Fibroblast of lung (primary cell): ENCODE results near the gene HRCT1. TPM values are rescaled to one million over a fixed set of nuclear protein-coding genes. Genes with fewer than 3 reads are reported as not detected.

Experiments used
- DNase-seq, 2 donors: peaks; one replicate each; pipeline versions ENCODE4 v3.0.0 to v3.0.0-alpha.2; 2010; ENCODE audit warnings: low read depth in 2 of 2
- H2AFZ ChIP-seq: 2 replicates; pipeline ENCODE4 v1.5.1; 2012; ENCODE audit warnings: low read length, control low read depth, inconsistent platforms
- H3K27ac ChIP-seq: 2 replicates; pipeline ENCODE4 v1.5.1; 2011; ENCODE audit warnings: low read length, control low read depth; ENCODE audit not compliant: insufficient read depth
- H3K27me3 ChIP-seq: 2 replicates; pipeline ENCODE4 v1.5.1; 2011; ENCODE audit warnings: mild to moderate bottlenecking, low read length; ENCODE audit not compliant: control insufficient read depth, insufficient read depth
- H3K36me3 ChIP-seq: 2 replicates; pipeline ENCODE4 v1.5.1; 2011; ENCODE audit warnings: low read length; ENCODE audit not compliant: control insufficient read depth, insufficient read depth
- H3K4me1 ChIP-seq: 2 replicates; pipeline ENCODE4 v1.5.1; 2011; ENCODE audit warnings: low read length; ENCODE audit not compliant: control insufficient read depth, insufficient read depth; ENCODE audit errors: extremely low read depth
- H3K4me2 ChIP-seq: 2 replicates; pipeline ENCODE4 v1.5.1; 2011; ENCODE audit warnings: low read length, control low read depth; ENCODE audit not compliant: insufficient read depth; ENCODE audit errors: extremely low read depth
- H3K4me3 ChIP-seq, 4 experiments: fragments of 200-600 bp in 1 of 4; sonication (generic) in 1 of 4; replicated peaks in 1 of 4; 2 replicates each; pipeline ENCODE4 v1.5.1; 2011 to 2016; ENCODE audit warnings: low read length in 4 of 4, low read depth in 3 of 4, mild to moderate bottlenecking in 3 of 4, control low read depth in 2 of 4, inconsistent platforms in 1 of 4, mixed read lengths in 1 of 4; ENCODE audit not compliant: insufficient read depth in 1 of 4; ENCODE audit errors: control extremely low read depth in 1 of 4
- H3K79me2 ChIP-seq: 2 replicates; pipeline ENCODE4 v1.5.1; 2012; ENCODE audit warnings: mild to moderate bottlenecking, low read length, inconsistent platforms; ENCODE audit not compliant: control insufficient read depth, insufficient read depth
- H3K9ac ChIP-seq: 2 replicates; pipeline ENCODE4 v1.5.1; 2011; ENCODE audit warnings: mild to moderate bottlenecking, low read length, control low read depth; ENCODE audit not compliant: insufficient read depth
- H3K9me3 ChIP-seq: 2 replicates; pipeline ENCODE4 v1.5.1; 2012; ENCODE audit warnings: low read depth, low read length; ENCODE audit not compliant: control insufficient read depth, insufficient read depth
- H4K20me1 ChIP-seq: 2 replicates; pipeline ENCODE4 v1.5.1; 2011; ENCODE audit warnings: low read length; ENCODE audit not compliant: control insufficient read depth, insufficient read depth; ENCODE audit errors: extremely low read depth
- EZH2 ChIP-seq: IDR thresholded peaks from 2 replicates; pipeline ENCODE4 v1.5.1; 2012; ENCODE audit warnings: low read length, control low read depth, mild to moderate bottlenecking; ENCODE audit errors: missing control alignments
- polyA minus RNA-seq: library from RNA; depleted of rRNA, polyadenylated mRNA; stranded (reverse); fragments of >200 nt; gene quantifications from 2 replicates; pipeline ENCODE4 v1.2.3, GENCODE V29; 2011; ENCODE audit warnings: low replicate concordance
- polyA plus RNA-seq, 2 donors: library from polyadenylated mRNA; depleted of rRNA in 1 of 2; stranded (reverse) in 1 of 2; unstranded in 1 of 2; fragments of >200 nt; gene quantifications; 2 replicates each; pipeline ENCODE4 v1.2.1, GENCODE V29; 2011 to 2012; ENCODE audit warnings: missing spikeins in 1 of 2
- total RNA-seq: library from RNA; depleted of rRNA; stranded (reverse); fragments of >200 nt; gene quantifications from 2 replicates; pipeline ENCODE4 v1.2.1, GENCODE V29; 2014
- TF ChIP-seq, protein P1 (sequence below), 2 donors: IDR thresholded peaks in 1 of 2; conservative IDR thresholded peaks in 1 of 2; 1 replicate in 1 of 2; 2 replicates in 1 of 2; pipeline ENCODE4 v1.5.1; 2011 to 2012; ENCODE audit warnings: low read length in 2 of 2, control low read depth in 1 of 2, inconsistent platforms in 1 of 2, low read depth in 1 of 2, mild to moderate bottlenecking in 1 of 2

HRCT1 gene
- total RNA-seq, result 0.26 and 1.2 TPM in 2 replicates
- polyA plus RNA-seq, result 3.1 and 3.3 TPM in 2 replicates
- polyA plus RNA-seq (2012), result 5.9 and 6.3 TPM in 2 replicates
- polyA minus RNA-seq, result 5.4 and 6.0 TPM in 2 replicates

DNA sequence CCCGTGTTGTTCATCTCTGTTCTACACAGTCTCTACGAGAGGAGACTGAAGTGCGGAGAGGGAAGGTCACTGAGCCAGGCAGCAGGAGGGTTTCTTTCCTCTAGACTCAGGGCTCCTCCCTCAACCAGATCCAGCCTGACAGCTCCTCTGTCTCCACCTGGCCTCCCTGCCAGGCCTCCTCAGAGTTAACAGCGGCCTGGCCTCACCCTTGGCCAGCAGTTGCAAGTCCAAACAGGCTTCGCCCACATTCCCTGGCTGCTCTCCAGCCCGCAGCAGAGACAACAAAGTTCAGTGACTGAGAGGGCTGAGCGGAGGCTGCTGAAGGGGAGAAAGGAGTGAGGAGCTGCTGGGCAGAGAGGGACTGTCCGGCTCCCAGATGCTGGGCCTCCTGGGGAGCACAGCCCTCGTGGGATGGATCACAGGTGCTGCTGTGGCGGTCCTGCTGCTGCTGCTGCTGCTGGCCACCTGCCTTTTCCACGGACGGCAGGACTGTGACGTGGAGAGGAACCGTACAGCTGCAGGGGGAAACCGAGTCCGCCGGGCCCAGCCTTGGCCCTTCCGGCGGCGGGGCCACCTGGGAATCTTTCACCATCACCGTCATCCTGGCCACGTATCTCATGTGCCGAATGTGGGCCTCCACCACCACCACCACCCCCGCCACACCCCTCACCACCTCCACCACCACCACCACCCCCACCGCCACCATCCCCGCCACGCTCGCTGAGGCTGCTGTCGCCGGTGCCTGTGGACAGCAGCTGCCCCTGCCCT is at the start of gene HRCT1:
TSS of gene HRCT1 (plus strand) at position 291 of the 768 bp plus-strand sequence. CDS start at position 377, 86 bp downstream.
- no peaks in the 10 kb centered on the region for H3K36me3 ChIP-seq
- H3K4me1 ChIP-seq, result peaks cover 45% of the 10 kb centered on the region
- H2AFZ ChIP-seq, result peak within 1 kb of the TSS; percentile 43
- peak within 1 kb of the TSS; percentile 34 for H3K9ac ChIP-seq
- no peaks in the 10 kb centered on the region for H3K79me2 ChIP-seq
- peak within 1 kb of the TSS in 2 of 4 experiments; percentile 21 to 32 for H3K4me3 ChIP-seq
- no peaks in the 10 kb centered on the region for H3K9me3 ChIP-seq
- TF ChIP-seq, protein P1, sequence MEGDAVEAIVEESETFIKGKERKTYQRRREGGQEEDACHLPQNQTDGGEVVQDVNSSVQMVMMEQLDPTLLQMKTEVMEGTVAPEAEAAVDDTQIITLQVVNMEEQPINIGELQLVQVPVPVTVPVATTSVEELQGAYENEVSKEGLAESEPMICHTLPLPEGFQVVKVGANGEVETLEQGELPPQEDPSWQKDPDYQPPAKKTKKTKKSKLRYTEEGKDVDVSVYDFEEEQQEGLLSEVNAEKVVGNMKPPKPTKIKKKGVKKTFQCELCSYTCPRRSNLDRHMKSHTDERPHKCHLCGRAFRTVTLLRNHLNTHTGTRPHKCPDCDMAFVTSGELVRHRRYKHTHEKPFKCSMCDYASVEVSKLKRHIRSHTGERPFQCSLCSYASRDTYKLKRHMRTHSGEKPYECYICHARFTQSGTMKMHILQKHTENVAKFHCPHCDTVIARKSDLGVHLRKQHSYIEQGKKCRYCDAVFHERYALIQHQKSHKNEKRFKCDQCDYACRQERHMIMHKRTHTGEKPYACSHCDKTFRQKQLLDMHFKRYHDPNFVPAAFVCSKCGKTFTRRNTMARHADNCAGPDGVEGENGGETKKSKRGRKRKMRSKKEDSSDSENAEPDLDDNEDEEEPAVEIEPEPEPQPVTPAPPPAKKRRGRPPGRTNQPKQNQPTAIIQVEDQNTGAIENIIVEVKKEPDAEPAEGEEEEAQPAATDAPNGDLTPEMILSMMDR (conservative IDR thresholded peaks at IDR 0.05 in 1 of 2, IDR thresholded peaks at IDR 0.05 in 1 of 2; ENCODE audit: low read depth in 1 of 2, low read length in 2 of 2), result no peak
- TF ChIP-seq EZH2, result no peak
- H3K27me3 ChIP-seq, result no peaks in the 10 kb centered on the region
- peak; percentile 97 to 98 for DNase-seq
- H3K27ac ChIP-seq, result peak within 1 kb of the TSS; percentile 95
- H4K20me1 ChIP-seq, result no peaks in the 10 kb centered on the region
- H3K4me2 ChIP-seq, result peak within 1 kb of the TSS; percentile 90

DNA sequence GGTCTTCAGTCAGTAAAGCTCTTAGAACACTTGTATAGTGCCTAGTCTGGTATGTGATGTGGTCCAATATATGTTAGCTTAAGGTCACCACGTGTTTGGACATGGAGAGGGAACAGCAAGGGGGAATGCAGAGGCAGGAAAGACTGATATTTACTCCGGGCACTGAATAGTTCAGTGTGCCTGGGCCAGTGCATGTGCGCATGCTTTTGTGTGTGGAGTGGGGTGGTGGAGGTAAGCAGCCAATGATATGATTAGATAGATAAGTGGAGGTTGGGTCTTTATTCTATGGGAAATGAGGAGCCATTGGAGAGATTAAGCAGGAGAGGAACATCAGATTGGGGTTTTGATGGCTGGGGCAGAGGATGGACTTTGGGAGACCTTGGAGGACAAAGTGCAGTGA is 49.8 kb upstream of the HRCT1 start:
- Histone ChIP-seq H4K20me1 (no peaks in the 10 kb centered on the region), H3K4me1 (no peaks in the 10 kb centered on the region), H3K36me3 (no peaks in the 10 kb centered on the region), H3K9me3 (no peaks in the 10 kb centered on the region), H2AFZ (no peak overlapping the region), H3K27ac (no peak overlapping the region), H3K9ac (no peak overlapping the region), H3K4me2 (no peak overlapping the region), H3K4me3 (no peak overlapping the region), H3K27me3 (peaks cover 12% of the 10 kb centered on the region), H3K79me2 (no peaks in the 10 kb centered on the region)
- DNase-seq, result no peak
- TF ChIP-seq, protein P1 (conservative IDR thresholded peaks at IDR 0.05 in 1 of 2, IDR thresholded peaks at IDR 0.05 in 1 of 2; ENCODE audit: low read depth in 1 of 2, low read length in 2 of 2), result no peak
- no peak for TF ChIP-seq EZH2

DNA sequence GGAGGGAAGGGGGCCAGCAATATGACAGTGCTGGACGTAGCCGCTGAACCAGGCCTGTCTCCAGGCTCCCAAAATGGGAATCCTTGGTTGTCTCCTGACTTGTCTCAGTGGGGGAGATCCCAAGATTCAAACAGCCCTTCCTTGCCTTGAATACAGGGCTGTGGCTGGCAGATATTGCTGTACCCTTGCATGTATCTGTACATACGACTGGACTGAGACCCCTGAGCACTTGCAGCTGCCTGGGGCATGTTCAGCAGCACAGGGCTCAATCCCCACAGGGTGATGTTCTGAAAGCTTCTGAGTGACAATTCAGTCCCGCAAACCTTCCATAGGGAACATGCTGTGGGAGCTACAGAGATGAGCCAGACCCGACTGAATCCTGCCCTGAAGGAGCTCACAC is 49.1 kb upstream of the HRCT1 start:
- H3K27me3 ChIP-seq, result peaks cover 18% of the 10 kb centered on the region

More for the DNA sequence above, 49.1 kb upstream of the HRCT1 start:
- H3K27ac ChIP-seq, result no peak overlapping the region
- no peaks in the 10 kb centered on the region for H3K9me3 ChIP-seq
- no peaks in the 10 kb centered on the region for H3K4me1 ChIP-seq
- no peaks in the 10 kb centered on the region for H3K79me2 ChIP-seq
- no peaks in the 10 kb centered on the region for H3K36me3 ChIP-seq
- TF ChIP-seq EZH2, result no peak
- TF ChIP-seq, protein P1 (conservative IDR thresholded peaks at IDR 0.05 in 1 of 2, IDR thresholded peaks at IDR 0.05 in 1 of 2; ENCODE audit: low read depth in 1 of 2, low read length in 2 of 2), result no peak
- H2AFZ ChIP-seq, result no peak overlapping the region
- no peak overlapping the region for H3K4me3 ChIP-seq
- no peaks in the 10 kb centered on the region for H4K20me1 ChIP-seq
- no peak overlapping the region for H3K4me2 ChIP-seq
- no peak for DNase-seq
- H3K9ac ChIP-seq, result no peak overlapping the region
